GM23338 (cell line): ENCODE results near the gene ZNF143. TPM values are rescaled to one million over a fixed set of nuclear protein-coding genes. Genes with fewer than 3 reads are reported as not detected.

Experiments
- ETS1 ChIP-seq: IDR thresholded peaks from 2 replicates; pipeline ENCODE4 v1.6.1; 2016; ENCODE audit warnings: antibody characterized with exemption
- EZH2 ChIP-seq: fragments of 200-600 bp; sonication (generic); IDR thresholded peaks from one replicate; pipeline ENCODE4 v1.8.0; 2017; ENCODE audit warnings: antibody characterized with exemption, mild to moderate bottlenecking, low read depth; ENCODE audit not compliant: unreplicated experiment
- EZH2phosphoT487 ChIP-seq: fragments of 200-600 bp; sonication (generic); IDR thresholded peaks from one replicate; pipeline ENCODE4 v1.8.1; 2018; ENCODE audit warnings: antibody characterized with exemption; ENCODE audit not compliant: unreplicated experiment
- JUNB ChIP-seq: IDR thresholded peaks from one replicate; pipeline ENCODE4 v1.6.1; 2016; ENCODE audit warnings: antibody characterized with exemption; ENCODE audit not compliant: unreplicated experiment
- NANOG ChIP-seq: IDR thresholded peaks from 2 replicates; pipeline ENCODE4 v1.6.1; 2016; ENCODE audit warnings: antibody characterized with exemption, borderline replicate concordance
- POLR2AphosphoS5 ChIP-seq: IDR thresholded peaks from 2 replicates; pipeline ENCODE4 v1.6.1; 2016; ENCODE audit warnings: antibody characterized with exemption, low read depth
- REST ChIP-seq: IDR thresholded peaks from one replicate; pipeline ENCODE4 v1.6.1; 2018; ENCODE audit warnings: antibody characterized with exemption; ENCODE audit not compliant: unreplicated experiment
- ZNF114 ChIP-seq: fragments of 250-450 bp; sonication (Bioruptor Pico); IDR thresholded peaks from 2 replicates; pipeline ENCODE4 v1.5.0; 2020; ENCODE audit warnings: mild to moderate bottlenecking, moderate library complexity
- ZNF331 ChIP-seq: fragments of 250-450 bp; sonication (Bioruptor Pico); IDR thresholded peaks from 2 replicates; pipeline ENCODE4 v1.5.0; 2020; ENCODE audit warnings: low read depth, mild to moderate bottlenecking, moderate library complexity
- ZNF462 ChIP-seq: fragments of 250-450 bp; sonication (Bioruptor Pico); IDR thresholded peaks from 2 replicates; pipeline ENCODE4 v1.5.0; 2020; ENCODE audit warnings: mild to moderate bottlenecking, moderate library complexity
- polyA plus RNA-seq: library from polyadenylated mRNA; unstranded; fragments of >200 nt; fragmentation: Nextera tagmentation; extraction: Ambion mirVana; gene quantifications from 2 replicates; pipeline ENCODE4 v1.2.1, GENCODE V29; 2016
- total RNA-seq: library from RNA; depleted of rRNA; stranded (reverse); fragments of >200 nt; shearing (Covaris generic); gene quantifications from 2 replicates; pipeline ENCODE4 v1.2.3, GENCODE V29; 2014

ZNF143 gene
- total and polyA plus RNA-seq, 2 experiments from 2014 or later = 33.5 to 44.2 TPM

- TF ChIP-seq ZNF462 (CRISPR knock-in tag) = no peak
- TF ChIP-seq NANOG = no peak
- TF ChIP-seq ETS1 = no peak
- no peak for TF ChIP-seq ZNF114 (CRISPR knock-in tag)
- TF ChIP-seq EZH2phosphoT487 = no peak
- TF ChIP-seq JUNB = no peak
- no peak for TF ChIP-seq REST
- no peak for TF ChIP-seq EZH2
- TF ChIP-seq POLR2AphosphoS5 = no peak; the same call in 1 of the 2 replicates
- TF ChIP-seq ZNF331 (CRISPR knock-in tag) = no peak
Observed at GRCh38 chr11:9573775-9574621, 113.2 kb downstream of the ZNF143 start (continued).
